ENCODE data around the gene NMBR.
"Not testable (repeated sequence)": the region's sequence is repeated elsewhere in the genome, so short reads cannot be mapped to it uniquely, and the experiment has no call there.

NMBR gene

DNA sequence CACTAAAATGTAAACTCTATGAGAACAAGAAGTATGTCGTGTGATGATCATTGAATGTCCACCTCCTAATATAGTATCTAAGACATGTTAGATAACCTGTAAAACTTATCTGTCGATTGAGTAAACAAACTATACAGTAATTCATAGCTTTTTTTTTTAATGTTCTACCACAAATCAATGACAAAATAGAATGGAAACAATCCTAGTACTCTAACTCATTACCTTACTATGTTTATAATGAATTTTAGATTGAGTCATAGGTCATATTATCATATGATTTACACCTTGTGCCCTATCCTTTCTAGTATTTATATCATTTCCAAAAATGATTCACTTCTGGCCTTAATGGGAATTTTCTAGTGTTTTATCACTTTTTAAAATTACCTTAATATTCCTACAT, 6.3 kb upstream of the NMBR start:
- DNase-seq: no peak

DNA sequence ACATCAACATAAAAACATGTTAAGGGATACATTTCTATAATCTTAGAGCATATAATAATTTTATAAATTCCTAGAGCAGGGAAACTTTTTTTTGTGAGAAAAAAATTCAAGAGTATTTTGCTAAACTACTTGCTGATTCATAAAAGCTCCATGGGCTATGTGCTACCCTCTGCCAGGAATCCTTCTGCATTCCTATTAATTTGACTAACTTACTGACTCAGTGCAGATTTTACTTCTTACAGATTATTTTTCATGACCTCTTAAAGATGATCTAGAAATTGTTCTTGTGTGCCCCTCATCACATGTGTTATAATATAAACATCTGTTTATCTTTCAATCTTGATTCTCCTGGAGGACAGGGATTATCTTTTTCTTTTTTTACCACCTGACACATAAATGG, 5.8 kb upstream of the NMBR start:
- DNase-seq: peak; percentile 44

DNA sequence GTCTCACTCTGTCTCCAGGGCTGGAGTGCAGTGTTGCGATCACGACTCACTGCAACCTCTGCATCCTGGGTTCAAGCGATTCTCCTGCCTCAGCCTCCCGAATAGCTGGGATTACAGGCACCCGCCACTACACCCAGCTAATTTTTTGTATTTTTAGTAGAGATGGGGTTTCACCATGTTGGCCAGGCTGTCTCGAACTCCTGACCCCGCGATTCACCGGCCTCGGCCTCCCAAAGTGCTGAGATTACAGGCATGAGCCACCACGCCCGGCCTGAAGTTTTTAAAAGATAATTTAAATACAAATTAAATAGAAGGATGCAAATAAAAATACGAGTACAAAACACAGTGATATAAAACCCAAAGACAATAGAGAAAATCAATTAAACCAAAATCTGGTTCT, 5.4 kb downstream of the NMBR start:
- DNase-seq: not testable (repeated sequence)

DNA sequence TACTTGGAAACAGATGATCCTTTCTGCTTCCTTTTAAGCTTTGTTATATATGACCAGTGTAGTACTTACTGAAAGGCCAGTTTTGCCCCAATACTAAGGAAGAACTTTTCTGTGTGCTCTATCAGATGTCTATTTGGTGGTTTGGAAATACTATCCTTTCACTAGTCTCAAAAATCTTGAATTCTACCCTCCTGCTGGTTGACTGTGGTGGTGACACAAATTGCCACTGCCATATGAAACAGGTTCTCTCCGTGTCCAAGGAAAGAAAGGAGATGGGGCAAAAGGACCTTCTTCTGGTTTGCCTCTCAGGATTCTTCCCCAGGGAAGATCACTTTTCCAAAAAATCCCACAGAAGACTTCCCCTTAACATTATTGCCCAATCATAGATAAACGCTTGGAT, 8.0 kb downstream of the NMBR start:
- no peak for DNase-seq

DNA sequence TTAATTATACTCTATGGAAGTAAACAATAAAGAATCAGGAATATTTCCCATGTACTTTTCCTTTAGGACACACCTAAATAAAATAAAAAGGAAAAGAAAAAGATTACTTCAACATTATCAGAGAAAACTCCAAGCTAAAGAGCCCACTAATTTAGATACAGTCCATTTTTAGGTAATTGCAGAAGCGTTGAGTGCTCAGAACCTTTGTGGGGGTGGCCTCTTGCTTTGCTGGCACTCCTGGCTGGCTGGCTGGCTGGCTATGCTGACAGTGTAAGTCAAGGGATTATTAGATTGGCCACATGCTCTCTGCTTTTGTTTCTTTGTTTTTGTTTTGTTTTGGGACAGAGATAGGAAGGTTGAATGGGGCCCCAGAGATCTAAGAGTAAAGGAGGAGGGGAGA, 14.3 kb downstream of the NMBR start, which contains the start of gene GJE1:
Gene GJE1, plus strand, starts transcription at position 301 of the 400 bp plus-strand sequence. CDS start 234 bp downstream, outside the sequence.
- no peak for DNase-seq

DNA sequence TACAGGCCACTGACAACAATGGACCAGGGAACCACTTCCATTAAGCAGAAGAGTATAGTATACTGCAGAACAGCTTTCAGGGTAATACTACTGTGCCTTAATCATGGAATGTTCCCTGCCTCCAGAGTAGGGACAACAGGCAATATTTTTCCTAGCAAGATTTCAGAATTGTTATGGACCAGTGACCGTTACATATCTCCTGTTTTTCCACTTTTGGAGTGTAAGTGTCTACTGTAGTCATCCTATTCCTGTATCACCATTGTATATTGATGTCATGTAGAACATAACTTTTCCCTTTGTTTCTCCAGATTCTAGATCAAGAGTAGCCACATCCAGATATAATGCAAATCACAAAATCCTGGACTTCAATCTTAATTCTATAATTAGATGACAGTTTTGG, 16.1 kb downstream of the NMBR start:
- no peak for DNase-seq

DNA sequence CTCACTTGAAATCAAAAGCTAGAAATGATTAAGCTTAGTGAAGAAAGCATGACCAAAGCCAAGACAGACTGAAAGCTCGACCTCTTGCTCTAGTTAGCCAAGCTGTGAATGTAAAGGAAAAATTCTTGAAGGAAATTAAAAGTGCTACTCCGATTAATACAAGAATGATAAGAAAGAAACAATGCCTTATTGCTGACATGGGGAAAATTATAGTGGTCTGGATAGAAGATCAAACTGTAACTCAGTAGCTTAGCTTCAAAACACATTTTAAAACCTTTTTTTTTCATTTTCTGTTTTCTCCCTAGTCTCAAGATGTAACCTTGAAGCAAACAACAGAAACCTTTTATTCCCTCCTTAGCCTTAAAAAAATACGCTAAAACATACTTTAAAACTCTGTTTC, 25.6 kb downstream of the NMBR start:
- no peak for DNase-seq

DNA sequence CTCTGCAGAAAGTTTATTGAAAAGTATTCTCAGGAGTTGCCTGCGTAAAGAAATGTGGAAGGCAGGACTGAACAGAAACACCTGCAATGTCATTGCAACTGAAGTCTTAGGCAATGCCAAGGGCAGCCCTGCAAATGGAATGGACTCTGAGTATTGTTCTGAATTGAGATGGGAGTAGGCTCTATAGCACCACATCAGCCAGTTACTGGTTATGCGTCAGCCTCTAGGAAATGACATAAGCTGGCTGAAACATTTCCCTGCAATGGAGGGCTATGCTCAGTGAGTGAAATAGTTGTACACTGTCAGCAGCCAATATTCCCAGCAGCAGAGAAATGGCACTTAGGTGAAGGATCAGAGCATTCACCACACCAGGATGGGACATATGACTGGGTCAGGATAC, 28.0 kb downstream of the NMBR start:
- DNase-seq: no peak

DNA sequence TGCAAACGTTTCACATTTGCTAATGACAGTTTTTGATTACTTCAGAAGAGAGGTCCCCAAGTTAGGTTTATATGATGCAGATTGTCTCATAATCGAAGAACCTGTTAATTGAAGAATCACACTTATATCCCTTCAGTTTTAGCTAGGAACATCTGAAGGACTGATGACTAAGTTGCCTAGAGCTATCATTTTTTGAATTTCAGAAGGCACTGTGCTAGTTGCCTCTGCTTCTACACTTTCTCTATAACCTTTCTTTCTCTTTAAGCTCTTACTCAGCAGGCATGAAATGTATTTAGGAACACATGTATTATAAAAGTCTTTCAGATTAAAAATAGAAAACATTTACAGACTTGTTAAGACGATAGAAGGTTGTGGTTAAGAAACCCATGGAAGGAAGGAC, 28.6 kb downstream of the NMBR start:
- no peak for DNase-seq

DNA sequence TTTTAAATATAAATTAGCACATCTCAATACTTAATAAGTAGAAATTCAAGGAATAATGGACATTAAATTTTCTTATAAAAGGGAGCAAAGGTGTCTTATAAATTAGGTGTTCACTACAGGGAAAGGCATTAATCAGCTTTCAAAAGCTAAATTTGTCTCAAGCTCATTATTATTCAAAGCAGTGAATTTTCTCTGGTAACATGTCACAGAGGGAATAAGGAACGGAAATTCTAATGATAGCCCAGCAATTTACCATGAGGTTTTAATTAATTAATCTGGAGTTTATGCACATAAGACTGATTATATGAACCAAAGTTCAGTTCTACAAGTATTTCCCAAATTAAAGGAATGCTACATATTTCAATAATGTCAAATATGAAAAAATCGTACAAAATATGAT, 29.6 kb downstream of the NMBR start:
- DNase-seq: no peak

DNA sequence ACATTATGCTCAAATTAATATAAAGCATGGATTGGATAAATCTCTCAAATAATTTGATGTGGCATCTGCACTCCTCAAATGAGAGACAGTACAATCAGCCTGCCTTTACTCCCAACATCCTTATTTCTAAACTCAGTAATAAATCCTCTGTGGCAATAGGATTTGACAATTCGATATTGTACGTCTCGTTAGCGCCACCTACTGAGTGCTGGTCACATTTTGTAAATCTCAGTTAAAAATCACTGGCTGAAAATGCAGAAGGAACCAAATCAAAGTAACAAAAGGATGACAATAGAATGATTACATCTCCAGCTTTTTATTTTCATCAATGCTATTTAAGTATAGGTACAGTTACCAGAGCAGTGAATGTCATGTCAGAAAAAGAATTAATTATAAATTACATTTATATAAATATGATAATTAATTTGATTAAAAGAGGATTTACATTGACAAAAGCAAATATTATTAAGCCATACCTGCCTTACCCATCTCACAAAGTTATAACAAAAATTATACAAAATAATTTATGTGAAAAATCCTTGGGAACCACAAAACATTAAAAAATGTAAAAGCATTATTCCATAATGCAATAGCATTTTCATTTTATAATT, 34.4 kb downstream of the NMBR start:
- DNase-seq: peak; percentile 71

DNA sequence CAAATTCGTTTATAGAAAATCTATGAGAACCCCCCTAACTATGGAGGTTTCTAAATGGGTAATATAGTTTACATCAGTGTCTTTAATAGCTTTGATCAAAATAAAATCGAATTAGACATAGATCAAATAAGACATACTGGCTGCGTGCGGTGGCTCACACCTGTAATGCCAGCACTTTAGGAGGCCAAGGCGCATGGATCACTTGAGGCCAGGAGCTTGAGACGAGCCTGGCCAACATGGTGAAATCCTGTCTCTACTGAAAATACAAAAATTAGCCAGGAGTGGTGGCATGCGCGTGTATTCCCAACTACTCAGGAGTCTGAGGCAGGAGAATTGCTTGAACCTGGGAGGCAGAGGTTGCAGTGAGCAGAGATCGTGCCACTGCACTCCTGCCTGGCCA, 36.1 kb downstream of the NMBR start:
- not testable (repeated sequence) for DNase-seq

DNA sequence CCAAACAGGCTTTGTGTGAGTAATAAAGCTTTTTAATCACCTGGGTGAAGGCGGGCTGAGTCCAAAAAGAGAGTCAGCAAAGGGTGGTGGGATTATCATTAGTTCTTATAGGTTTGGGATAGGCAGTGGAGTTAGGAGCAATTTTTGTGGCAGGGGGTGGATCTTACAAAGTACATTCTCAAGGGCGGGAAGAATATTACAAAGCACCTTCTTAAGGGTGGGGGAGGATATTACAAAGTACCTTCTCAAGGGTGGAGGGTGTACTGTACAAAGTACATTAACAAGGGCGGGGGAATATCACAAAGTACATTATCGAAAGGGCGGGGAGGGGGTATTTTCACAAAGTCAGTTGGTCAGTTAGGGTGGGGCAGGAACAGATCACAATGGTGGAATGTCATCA, 42.1 kb downstream of the NMBR start:
- not testable (repeated sequence) for DNase-seq

DNA sequence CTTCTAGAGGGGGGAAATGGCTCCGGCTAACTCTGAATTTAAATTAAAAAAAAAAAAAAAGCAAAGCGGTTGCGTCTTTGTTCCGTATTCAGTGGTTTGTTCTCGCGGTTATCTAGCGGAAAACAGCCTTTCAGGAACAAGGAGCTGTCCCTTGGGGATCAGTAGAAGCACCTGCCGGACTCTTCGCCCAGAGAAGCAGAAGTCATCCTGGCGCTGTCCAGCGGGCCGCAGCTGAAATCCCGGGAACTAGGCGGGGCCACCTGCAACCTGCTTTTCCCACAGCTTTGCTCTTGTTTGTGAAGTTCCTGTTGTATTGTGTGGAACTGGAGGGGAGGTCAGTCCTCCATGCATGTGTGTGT, 58.1 kb downstream of the NMBR start:
- no peak for DNase-seq

DNA sequence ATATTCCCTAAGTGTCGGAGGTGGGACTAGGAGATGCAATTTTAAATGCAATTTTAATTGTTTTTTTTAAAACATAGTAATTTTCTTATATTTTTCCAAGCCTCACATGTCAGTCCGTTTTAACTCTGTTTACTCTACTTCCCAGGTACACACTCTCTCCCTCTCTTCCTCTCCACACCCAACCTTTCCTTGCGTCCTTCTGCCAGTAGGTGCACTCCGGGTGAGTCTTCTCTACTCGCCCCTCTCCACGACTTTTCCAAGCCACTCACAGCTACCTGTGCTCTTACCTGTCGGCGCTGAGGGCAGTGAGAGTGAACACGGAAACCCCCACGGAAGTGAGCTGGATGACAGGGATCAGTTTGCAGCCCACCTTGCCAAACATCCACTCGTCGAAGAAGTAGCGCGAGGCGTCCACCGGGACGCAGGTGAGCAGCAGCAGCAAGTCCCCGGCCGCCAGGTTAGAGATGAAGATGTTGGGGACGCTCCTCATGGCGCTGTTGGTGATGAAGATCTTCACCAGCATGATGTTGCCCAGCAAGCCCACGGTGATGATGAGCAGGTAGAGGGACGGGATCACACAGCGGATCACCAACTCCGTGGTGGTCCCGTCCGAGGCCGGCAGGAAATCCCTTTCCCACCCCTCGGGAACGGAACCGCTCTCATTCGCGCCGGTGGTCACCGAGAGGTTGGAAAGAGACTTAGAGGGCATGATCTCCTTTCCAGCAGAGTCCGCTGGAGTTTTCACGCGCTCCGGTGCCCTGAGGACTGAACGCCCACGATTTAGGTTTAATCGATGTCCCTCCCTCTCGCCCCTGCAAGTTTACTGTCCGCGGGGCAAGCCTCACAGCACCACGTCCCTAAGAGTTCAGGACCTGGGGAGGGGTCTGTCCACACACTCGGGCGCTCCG, 58.7 kb downstream of the NMBR start:
- no peak for DNase-seq

DNA sequence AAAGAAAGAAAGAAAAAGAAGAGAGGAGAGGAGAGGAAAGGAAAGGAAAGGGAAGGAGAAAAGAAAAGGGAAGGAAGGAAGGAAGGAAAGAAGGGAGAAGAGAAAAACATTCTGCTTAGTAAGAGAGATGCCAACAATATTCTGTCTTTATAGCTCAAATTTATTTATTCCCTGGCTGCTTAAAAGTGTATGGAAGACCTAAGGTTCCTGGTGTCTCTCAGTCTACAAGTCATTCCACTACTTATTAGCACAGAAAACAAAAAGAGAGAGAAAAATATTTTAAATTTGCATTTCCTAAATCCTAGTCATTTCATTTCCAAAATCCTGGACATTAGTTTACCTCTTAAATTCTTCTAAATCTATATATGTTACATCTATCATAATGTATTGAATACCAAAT, 67.8 kb downstream of the NMBR start:
- no peak for DNase-seq

DNA sequence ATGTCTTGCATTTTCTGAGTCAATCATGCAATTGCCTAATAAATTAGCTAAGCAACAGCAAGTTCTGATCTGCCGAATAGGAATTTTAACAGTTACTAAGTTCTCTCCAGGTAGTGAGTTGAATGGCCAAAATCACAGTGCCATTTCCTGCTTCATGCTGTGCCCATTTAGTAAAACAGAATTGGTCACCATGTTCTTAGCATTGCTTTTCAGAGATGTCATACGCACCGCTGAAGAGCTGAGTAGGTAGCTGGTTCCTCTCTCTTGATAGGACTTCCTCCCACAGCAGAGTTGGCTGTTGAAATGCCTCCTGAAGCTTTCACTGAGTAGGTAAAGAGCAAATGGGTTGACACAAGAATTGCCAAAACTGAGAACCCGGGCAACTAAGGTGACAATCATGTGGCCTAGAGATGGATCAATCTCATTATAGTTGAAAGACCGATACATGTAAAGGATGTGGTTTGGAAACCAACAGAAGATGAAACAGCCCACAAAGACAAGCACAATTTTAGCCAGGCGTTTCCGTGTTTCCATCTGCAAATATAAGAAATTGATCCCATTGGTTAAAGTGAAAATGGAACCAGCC, 71.3 kb downstream of the NMBR start:
- no peak for DNase-seq

DNA sequence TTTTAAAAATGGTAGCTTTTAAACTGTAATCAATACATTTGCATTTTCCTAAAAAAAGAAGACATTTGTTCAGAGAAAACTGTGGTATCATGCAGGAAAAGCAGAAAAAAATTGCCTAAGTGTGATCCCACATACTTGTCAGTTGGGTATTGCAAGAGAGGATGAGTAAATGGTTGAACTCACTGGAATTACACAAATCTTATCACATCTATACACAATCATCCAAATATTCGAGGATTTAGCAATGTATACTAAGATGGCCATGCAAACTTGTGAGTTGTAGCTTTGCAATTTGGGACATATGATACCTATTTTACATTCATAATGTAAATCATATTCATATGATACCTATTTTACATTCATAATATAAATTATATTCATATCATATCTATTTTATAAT, 72.4 kb downstream of the NMBR start:
- DNase-seq: no peak

DNA sequence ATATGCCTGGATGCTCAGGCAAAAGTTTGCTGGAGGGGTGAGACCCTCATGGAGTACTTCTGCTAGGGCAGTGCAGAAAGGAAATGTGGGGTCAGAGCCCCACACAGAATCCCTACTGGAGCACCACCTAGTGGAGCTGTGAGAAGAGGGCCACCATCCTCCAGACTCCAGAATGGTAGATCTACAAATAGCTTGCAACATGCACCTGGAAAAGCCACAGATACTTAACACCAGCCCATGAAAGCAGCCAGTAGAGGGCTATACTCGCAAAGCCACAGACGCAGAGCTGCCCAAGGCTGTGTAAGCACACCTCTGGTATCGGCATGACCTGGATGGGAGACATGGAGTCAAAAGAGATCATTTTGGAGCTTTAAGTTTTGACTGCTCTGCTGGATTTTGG, 74.9 kb downstream of the NMBR start:
- no peak for DNase-seq

DNA sequence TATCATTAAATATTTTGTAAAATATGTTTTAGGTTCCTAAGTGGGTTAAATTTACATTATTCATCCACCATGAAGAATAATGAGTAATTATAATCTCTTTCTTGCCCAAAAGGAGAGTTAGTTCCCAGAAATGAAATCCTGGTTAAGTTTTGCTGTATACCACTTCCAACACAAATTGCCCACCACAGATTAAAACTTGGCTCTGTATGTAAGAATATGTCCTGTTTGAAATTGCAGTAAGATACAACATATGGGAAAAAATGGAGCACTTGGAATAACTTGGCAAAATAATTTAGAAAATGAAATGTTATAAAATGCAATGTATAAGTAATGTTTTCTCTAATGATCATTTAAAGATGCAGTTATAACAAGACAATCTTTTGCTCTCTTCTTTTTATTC, 78.5 kb downstream of the NMBR start:
- no peak for DNase-seq

DNA sequence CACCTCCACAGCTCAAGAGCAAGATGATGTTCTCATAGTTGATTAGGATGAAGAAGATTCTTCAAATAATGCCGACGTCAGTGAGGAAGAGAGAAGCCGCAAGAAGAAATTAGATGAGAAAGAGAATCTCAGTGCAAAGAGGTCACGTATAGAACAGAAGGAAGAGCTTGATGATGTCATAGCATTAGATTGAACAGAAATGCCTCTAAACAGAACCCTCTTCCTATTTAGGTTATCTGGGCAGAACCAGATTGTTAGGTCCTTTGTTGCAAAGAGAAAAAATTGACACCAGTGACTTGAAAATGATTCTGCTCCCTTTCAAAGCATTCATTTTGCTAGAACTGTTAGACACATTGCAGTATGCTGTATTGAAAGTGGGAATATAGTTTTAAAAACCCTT, 84.1 kb downstream of the NMBR start:
- DNase-seq: not testable (repeated sequence)

DNA sequence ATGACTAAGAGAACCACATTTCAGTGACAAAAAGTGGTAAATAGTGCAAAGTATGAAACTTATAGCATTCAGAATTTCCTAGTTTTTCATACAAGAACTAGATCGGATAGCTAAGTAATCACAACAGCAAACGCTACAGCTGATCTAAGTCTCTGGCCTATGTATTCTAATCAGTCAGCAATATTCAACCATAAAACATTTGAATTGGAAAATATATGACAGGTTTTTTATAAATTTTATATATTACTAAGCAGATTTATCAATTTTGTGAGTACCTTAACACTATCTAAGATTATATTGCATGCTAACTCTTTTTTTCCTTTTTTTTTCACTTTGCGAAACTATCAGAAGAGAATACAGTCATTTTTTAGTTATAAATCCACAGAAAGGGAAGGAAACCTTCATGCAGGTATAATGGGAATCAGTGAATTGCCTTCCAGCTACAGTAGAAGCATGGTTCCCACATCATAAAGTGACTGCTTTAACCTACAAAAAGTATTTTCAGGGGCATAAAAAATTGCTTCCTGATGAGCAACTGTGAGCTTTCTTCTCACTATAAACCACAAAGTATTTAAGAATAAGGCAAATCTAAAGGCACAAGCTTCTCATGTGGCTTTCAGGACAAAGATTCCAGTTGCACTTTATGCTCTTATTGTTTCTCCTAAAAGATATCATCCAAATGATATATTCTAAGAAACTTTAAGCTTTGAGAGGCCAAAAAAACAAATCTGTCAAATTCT, 88.2 kb downstream of the NMBR start:
- DNase-seq: no peak

DNA sequence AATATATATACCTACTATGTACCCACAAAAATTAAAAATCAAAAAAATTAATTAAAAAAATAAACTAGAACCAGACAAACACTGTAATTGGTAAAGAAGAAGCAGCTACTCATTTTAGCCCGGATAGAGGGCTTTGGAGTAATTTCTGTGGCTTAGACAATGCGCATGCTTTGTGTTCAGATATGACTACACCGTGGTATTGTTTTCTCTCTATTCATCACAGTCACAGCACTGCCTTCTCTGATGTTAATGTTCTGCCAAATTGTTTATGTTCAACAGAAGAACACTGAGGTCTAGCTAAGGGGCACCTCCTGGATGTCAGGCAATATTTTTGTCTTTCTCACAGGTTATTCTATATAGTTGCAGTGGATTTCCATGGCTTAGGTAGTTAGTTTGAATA, 91.7 kb downstream of the NMBR start:
- DNase-seq: no peak

DNA sequence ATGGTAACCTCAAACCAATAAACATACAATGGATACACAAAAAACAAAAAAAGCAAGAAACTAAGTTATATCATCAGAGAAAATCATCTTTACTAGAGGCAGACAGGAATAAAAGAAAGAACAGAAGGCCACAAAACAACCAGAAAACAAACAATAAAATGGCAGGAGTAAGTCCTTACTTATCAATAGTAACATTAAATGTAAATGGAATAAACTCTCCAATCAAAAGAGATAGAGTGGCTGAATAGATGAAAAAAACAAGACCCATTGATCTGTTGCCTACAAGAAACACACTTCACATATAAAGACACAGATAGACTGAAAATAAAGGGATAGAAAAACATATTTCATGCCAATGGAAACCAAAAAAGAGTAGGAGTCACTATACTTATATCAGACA, 95.5 kb downstream of the NMBR start:
- DNase-seq: no peak
